Measurements from ENCODE around the gene MBD6. TPM values are rescaled to one million over a fixed set of nuclear protein-coding genes. Genes with fewer than 3 reads are reported as not detected.

MBD6 gene
- total RNA-seq, 1 experiment from 2014 or later: 78.4 TPM

DNA sequence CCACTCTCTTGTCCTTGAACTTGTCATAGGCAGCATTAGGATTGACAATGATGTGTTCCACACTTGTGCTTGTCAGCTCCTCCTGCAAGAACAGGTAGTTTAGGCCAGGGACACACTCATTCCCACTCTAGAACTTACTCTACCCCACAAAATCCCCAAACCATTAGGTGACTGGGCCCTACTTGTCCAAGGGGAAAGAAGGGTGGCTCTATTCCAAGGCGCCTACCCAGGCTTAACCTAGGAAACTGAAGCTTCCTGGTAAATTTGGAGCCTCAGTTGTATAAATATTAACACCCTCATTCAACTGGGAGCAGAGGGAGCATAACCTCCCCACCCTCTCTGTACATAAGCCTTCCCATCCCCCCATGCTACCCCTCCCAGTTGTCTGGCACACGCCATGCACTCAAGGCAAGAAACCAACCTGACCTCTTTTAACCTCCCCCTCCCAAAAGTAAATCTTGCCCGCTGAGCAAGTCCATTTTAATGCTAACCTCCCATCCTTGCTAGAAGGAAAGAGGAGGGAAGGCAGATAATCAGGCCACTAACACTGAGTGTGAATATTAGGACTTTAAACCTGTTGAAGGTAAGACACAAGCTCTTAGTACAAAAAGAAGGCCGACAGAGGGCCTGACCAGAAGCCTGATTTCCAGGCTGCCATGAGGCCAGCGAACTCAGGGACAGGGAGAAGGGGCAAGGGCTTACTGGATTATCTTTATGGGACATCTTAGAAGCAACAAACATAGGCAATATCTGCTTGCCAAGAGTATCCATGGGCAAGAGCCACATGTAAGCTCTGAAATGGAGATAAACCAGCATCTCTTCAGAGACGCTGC is 13.4 kb downstream of the MBD6 start:
- H2AFZ ChIP-seq: no peak overlapping the region
- no peaks in the 10 kb centered on the region for H4K20me1 ChIP-seq (ENCODE audit: insufficient read depth)
- DNase-seq: no peak
- no peaks in the 10 kb centered on the region for H3K27me3 ChIP-seq (ENCODE audit: insufficient read depth, low read depth)
- H3K36me3 ChIP-seq (ENCODE audit: low read depth): peaks cover 26% of the 10 kb centered on the region
- H3K9me2 ChIP-seq (ENCODE audit: insufficient read depth): no peaks in the 10 kb centered on the region
- no peaks in the 10 kb centered on the region for H3K79me2 ChIP-seq (ENCODE audit: low read depth)
- H3K4me2 ChIP-seq: no peak overlapping the region
- peaks cover 4% of the 10 kb centered on the region for H3F3A ChIP-seq (ENCODE audit: insufficient read depth, low read depth)
- no peaks in the 10 kb centered on the region for H3K9me3 ChIP-seq (ENCODE audit: insufficient read depth, low read depth)
- H3K4me3 ChIP-seq: no peak overlapping the region
- no peak for TF ChIP-seq EZH2 (IDR thresholded peaks at IDR 0.05; ENCODE audit: low read depth)
- TF ChIP-seq, protein P1, sequence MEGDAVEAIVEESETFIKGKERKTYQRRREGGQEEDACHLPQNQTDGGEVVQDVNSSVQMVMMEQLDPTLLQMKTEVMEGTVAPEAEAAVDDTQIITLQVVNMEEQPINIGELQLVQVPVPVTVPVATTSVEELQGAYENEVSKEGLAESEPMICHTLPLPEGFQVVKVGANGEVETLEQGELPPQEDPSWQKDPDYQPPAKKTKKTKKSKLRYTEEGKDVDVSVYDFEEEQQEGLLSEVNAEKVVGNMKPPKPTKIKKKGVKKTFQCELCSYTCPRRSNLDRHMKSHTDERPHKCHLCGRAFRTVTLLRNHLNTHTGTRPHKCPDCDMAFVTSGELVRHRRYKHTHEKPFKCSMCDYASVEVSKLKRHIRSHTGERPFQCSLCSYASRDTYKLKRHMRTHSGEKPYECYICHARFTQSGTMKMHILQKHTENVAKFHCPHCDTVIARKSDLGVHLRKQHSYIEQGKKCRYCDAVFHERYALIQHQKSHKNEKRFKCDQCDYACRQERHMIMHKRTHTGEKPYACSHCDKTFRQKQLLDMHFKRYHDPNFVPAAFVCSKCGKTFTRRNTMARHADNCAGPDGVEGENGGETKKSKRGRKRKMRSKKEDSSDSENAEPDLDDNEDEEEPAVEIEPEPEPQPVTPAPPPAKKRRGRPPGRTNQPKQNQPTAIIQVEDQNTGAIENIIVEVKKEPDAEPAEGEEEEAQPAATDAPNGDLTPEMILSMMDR (conservative IDR thresholded peaks at IDR 0.05): no peak
- no peaks in the 10 kb centered on the region for H3K4me1 ChIP-seq (replicated peaks; ENCODE audit: insufficient read depth)
- no TSS peak for BruUV-seq (replicated peaks)
- ChIA-PET POLR2A (ENCODE audit: unreplicated experiment) (no interaction called here), CTCF (no interaction called here)
- intact Hi-C loops (cut with micrococcal nuclease; ENCODE audit: unreplicated experiment): no loop called here
- no peak overlapping the region for H3K27ac ChIP-seq

DNA sequence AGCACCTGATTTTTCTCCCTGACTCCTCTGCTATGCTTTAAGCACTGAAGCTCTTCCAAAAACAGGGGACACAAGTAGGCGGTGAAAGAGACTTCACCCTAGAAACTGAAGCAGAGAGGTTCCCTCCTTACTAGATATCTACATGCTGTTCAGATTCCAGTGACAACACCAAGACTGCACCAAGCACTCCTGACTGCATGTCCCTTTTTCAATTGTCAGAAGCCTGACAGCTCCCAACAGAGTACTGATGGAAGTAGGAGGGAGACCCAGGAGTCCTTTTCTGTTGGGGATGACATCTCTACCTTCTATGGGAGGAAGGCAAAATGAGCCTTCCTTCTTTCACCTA is 13.9 kb downstream of the MBD6 start:
- Histone ChIP-seq H3K36me3 (ENCODE audit: low read depth) (peaks cover 22% of the 10 kb centered on the region), H4K20me1 (ENCODE audit: insufficient read depth) (no peaks in the 10 kb centered on the region), H3K9me2 (ENCODE audit: insufficient read depth) (no peaks in the 10 kb centered on the region), H3K79me2 (ENCODE audit: low read depth) (no peaks in the 10 kb centered on the region), H3F3A (ENCODE audit: insufficient read depth, low read depth) (no peaks in the 10 kb centered on the region), H3K4me2 (no peak overlapping the region), H3K27me3 (ENCODE audit: insufficient read depth, low read depth) (no peaks in the 10 kb centered on the region), H3K27ac (no peak overlapping the region), H3K9me3 (ENCODE audit: insufficient read depth, low read depth) (no peaks in the 10 kb centered on the region), H3K4me1 (replicated peaks; ENCODE audit: insufficient read depth) (no peaks in the 10 kb centered on the region), H3K4me3 (no peak overlapping the region), H2AFZ (no peak overlapping the region)
- ChIA-PET CTCF (no interaction called here), POLR2A (ENCODE audit: unreplicated experiment) (no interaction called here)
- intact Hi-C loops (cut with micrococcal nuclease; ENCODE audit: unreplicated experiment): no loop called here
- no TSS peak for BruUV-seq (replicated peaks)
- no peak for DNase-seq
- TF ChIP-seq, protein P1 (conservative IDR thresholded peaks at IDR 0.05): no peak
- TF ChIP-seq EZH2 (IDR thresholded peaks at IDR 0.05; ENCODE audit: low read depth): no peak

DNA sequence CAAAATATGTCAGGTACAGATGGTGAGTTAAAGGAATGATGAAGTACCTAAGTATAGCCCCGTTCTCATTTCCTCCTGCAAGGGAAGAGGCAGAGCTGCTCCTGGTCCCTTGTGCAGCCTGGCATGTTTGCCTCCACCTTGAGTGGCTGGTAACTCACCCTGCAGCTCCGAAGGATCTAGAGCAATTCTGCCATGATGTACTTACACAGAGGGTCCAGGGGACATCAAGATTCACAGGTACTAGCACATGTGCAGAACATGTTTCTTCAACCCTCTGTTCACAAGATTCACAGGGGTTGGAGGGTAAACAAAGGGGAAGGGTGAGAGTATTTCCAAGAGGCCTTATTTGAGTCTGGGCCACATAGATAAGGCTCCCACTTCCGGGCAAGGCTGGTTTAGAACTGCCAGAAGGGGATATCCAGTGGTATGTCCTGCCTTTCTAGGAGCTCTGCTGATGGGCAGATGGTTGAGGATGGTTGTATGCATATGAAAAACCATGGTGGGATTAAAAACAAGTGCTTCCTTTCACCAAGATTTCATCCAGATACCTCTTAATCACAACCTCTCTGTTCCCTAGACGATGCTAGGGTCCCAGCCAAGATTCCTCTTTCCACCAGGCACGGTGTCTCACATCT is 16.6 kb downstream of the MBD6 start:
- Histone ChIP-seq H3K27ac (no peak overlapping the region), H2AFZ (no peak overlapping the region), H3K9me2 (ENCODE audit: insufficient read depth) (no peaks in the 10 kb centered on the region), H3K9me3 (ENCODE audit: insufficient read depth, low read depth) (no peaks in the 10 kb centered on the region), H3F3A (ENCODE audit: insufficient read depth, low read depth) (no peaks in the 10 kb centered on the region), H4K20me1 (ENCODE audit: insufficient read depth) (no peaks in the 10 kb centered on the region; the same call in 1 of the 2 replicates), H3K4me1 (replicated peaks; ENCODE audit: insufficient read depth) (no peaks in the 10 kb centered on the region), H3K79me2 (ENCODE audit: low read depth) (peaks cover 6% of the 10 kb centered on the region; the same call in 1 of the 2 replicates), H3K4me2 (no peak overlapping the region), H3K36me3 (ENCODE audit: low read depth) (peaks cover 8% of the 10 kb centered on the region), H3K4me3 (no peak overlapping the region), H3K27me3 (ENCODE audit: insufficient read depth, low read depth) (no peaks in the 10 kb centered on the region)
- TF ChIP-seq, protein P1 (conservative IDR thresholded peaks at IDR 0.05): no peak
- no peak for TF ChIP-seq EZH2 (IDR thresholded peaks at IDR 0.05; ENCODE audit: low read depth)
- POLR2A ChIA-PET (ENCODE audit: unreplicated experiment): no interaction called here
- CTCF ChIA-PET: interaction anchor here (0.7 kb wide), 1 partner anchor 218 kb away, joined by 7 read pairs; no protein-coding TSS in a partner anchor
- BruUV-seq (replicated peaks): no TSS peak
- intact Hi-C loops (cut with micrococcal nuclease; ENCODE audit: unreplicated experiment): no loop called here
- no peak for DNase-seq
